Adrenal gland (tissue), 5 donors: ENCODE results near the gene TEX54.

Source experiments
- POLR2A ChIP-seq, 2 donors: fragments of 450-650 bp; IDR thresholded peaks; one replicate each; pipeline ENCODE4 v1.6.1; 2017; ENCODE audit warnings: antibody characterized with exemption in 2 of 2, mild to moderate bottlenecking in 2 of 2, moderate library complexity in 1 of 2
- TF ChIP-seq, protein P1 (sequence below), 6 experiments: fragments of 450-650 bp in 4 of 6; fragments of 200-600 bp in 2 of 6; sonication (generic) in 1 of 6; IDR thresholded peaks; 1 replicate in 5 of 6; 2 replicates in 1 of 6; pipeline versions ENCODE4 v1.5.1 to v1.8.0; 2016 to 2021; ENCODE audit warnings: antibody characterized with exemption in 6 of 6, mild to moderate bottlenecking in 2 of 6, moderate library complexity in 1 of 6
- donor health status: DM: no; HTN: no; CAD: no.

DNA sequence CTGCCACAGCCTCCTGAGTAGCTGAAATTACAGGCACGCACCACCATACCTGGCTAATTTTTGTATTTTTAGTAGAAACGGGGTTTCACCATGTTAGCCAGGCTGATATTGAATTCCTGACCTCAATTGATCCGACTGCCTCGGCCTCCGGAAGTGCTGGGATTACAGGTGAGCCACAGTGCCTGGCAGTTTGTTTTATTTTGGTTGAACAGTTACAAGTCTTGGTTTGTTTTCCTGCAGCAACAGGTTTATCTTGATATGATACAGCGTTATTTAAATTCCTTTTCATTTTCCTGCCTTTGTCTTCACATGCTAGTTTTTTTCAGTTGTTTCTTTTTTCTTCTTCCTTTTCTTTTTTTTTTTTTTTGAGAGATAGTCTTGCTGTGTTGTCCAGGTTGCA, 44.1 kb upstream of the TEX54 start:
- TF ChIP-seq, protein P1, sequence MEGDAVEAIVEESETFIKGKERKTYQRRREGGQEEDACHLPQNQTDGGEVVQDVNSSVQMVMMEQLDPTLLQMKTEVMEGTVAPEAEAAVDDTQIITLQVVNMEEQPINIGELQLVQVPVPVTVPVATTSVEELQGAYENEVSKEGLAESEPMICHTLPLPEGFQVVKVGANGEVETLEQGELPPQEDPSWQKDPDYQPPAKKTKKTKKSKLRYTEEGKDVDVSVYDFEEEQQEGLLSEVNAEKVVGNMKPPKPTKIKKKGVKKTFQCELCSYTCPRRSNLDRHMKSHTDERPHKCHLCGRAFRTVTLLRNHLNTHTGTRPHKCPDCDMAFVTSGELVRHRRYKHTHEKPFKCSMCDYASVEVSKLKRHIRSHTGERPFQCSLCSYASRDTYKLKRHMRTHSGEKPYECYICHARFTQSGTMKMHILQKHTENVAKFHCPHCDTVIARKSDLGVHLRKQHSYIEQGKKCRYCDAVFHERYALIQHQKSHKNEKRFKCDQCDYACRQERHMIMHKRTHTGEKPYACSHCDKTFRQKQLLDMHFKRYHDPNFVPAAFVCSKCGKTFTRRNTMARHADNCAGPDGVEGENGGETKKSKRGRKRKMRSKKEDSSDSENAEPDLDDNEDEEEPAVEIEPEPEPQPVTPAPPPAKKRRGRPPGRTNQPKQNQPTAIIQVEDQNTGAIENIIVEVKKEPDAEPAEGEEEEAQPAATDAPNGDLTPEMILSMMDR (IDR thresholded peaks at IDR 0.05): no peak
- no peak for TF ChIP-seq POLR2A (IDR thresholded peaks at IDR 0.05)
